DMS153 (cell line): ENCODE data around the gene BTNL3.
"Not testable (repeated sequence)": the region's sequence is repeated elsewhere in the genome, so short reads cannot be mapped to it uniquely, and the experiment has no call there.

Experiments used
- DNase-seq: peaks from one replicate; lab custom pipeline; 2025; lab: John Stamatoyannopoulos, UW

BTNL3 gene

GRCh38 chr5:181024245-181025064 lies 35.8 kb downstream of the BTNL3 start:
- no peak for DNase-seq

GRCh38 chr5:181027452-181028031 lies 38.9 kb downstream of the BTNL3 start:
- no peak for DNase-seq

- DNase-seq: no peak
Measured at GRCh38 chr5:181028032-181028819, 39.6 kb downstream of the BTNL3 start.

- no peak for DNase-seq
Measured at GRCh38 chr5:181031716-181032115, 43.1 kb downstream of the BTNL3 start.

GRCh38 chr5:181035991-181036815 lies 47.6 kb downstream of the BTNL3 start:
- no peak for DNase-seq

GRCh38 chr5:181036816-181037364 lies 48.2 kb downstream of the BTNL3 start:
- no peak for DNase-seq

- DNase-seq: no peak
Measured at GRCh38 chr5:181037365-181037861, 48.8 kb downstream of the BTNL3 start.

GRCh38 chr5:181039471-181039870 lies 50.8 kb downstream of the BTNL3 start:
- no peak for DNase-seq

- DNase-seq: no peak
Measured at GRCh38 chr5:181039931-181040630, 51.4 kb downstream of the BTNL3 start, which contains the start of gene BTNL9. Gene BTNL9, plus strand, starts transcription at chr5:181040266. Its CDS starts 5,224 bp downstream, at chr5:181045490.

- no peak for DNase-seq
Measured at GRCh38 chr5:181040631-181040945, 51.9 kb downstream of the BTNL3 start.

GRCh38 chr5:181041043-181041442 lies 52.4 kb downstream of the BTNL3 start:
- no peak for DNase-seq

GRCh38 chr5:181042036-181042713 lies 53.5 kb downstream of the BTNL3 start:
- DNase-seq: no peak

GRCh38 chr5:181042722-181043121 lies 54.1 kb downstream of the BTNL3 start:
- no peak for DNase-seq

- no peak for DNase-seq
Measured at GRCh38 chr5:181043285-181044092, 54.8 kb downstream of the BTNL3 start.

- DNase-seq: no peak
Measured at GRCh38 chr5:181044093-181044599, 55.5 kb downstream of the BTNL3 start.

GRCh38 chr5:181044662-181045305 lies 56.1 kb downstream of the BTNL3 start:
- DNase-seq: no peak

- DNase-seq: no peak
Measured at GRCh38 chr5:181045316-181045715, 56.7 kb downstream of the BTNL3 start.

- DNase-seq: not testable (repeated sequence)
Measured at GRCh38 chr5:181045857-181046256, 57.2 kb downstream of the BTNL3 start.

GRCh38 chr5:181047288-181047687 lies 58.6 kb downstream of the BTNL3 start:
- DNase-seq: no peak
